GM19395 (cell line): ENCODE measurements around the gene HOMER1.

Source experiments
- ATAC-seq: cut with Tn5 transposase; IDR thresholded peaks from one replicate; pipeline ENCODE4 v1.9.1; 2021; ENCODE audit warnings: mild to moderate bottlenecking, moderate library complexity; ENCODE audit not compliant: unreplicated experiment

The HOMER1 gene

GRCh38 chr5:79490323-79490936 lies 23.5 kb downstream of the HOMER1 start:
- ATAC-seq = no peak

- ATAC-seq = no peak
Measured at GRCh38 chr5:79489773-79490172, 24.2 kb downstream of the HOMER1 start.

DNA sequence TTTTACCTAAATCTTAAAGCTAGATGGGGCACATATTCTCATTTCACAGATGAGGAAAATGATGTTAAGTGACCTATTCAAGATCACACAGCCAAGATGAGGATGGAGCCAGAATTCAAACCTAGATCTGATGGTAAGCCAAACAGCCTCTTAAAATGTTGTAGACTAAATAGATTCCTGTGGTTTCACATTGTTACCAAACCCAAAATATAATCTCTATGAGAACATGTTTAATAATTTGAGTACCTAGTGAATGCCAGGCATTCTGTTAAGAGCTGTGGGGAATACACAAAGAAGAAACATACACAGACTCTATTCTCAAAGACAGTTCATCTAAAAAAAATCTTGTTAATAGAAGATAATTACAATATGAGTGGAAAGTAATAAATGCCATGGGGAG lies 25.2 kb downstream of the HOMER1 start:
- no peak for ATAC-seq

- ATAC-seq = no peak
Measured at GRCh38 chr5:79488058-79488457, 25.9 kb downstream of the HOMER1 start.

DNA sequence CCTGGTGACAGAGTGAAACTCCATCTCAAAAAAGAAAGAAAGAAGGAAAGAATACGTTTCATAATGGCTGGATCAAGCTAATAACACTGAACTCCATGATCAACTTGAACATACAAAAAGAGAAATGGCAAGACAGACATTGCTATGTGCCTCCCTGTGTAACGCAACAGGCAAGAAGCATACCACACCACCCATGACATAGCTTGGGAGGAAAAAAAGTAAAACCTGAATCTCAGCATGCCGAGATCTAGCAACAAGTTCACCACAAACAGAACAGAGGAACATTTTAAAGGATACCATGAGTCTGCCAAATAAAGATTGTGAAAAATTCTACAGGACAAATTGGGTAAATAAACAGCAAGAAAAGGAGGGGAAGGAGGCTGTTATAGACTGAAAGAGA lies 26.7 kb downstream of the HOMER1 start:
- no peak for ATAC-seq

- ATAC-seq = no peak
Measured at GRCh38 chr5:79486116-79486515, 27.8 kb downstream of the HOMER1 start.

DNA sequence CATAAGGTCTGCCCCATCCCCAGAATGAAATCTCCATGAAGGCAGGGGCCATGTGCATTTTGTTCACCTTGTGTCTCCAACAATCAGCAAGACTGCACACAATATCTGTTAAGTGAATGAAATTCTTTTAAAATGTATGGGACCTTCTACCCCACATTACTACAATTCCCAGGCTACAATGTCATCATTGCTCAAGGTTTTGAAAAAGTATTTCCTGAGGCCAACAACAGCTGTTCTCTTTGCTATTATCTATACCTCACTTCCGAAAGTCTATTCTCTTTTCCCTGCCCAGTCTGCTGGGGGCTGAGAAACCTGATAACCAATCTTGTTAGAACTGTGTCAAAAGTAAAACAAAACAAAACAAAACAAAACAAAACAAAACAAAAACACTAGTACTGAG lies 29.2 kb downstream of the HOMER1 start:
- ATAC-seq = no peak

GRCh38 chr5:79481574-79481973 lies 32.4 kb downstream of the HOMER1 start:
- no peak for ATAC-seq

GRCh38 chr5:79480991-79481390 lies 32.9 kb downstream of the HOMER1 start:
- ATAC-seq = no peak

DNA sequence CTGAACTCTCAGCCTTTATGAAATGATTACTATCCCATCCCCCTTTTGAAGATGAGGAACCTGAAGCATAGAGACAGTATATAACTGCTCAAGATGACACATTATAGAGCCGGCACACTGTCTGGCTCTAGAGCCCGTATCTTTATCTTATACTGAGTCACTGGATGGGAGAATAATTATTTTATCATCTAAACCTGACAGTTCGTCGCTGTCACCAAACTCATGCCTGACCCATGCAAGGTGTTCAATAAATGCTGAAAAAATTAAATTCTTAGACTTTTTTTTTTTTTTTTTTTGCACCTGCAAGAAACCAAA lies 38.8 kb downstream of the HOMER1 start:
- ATAC-seq = no peak

DNA sequence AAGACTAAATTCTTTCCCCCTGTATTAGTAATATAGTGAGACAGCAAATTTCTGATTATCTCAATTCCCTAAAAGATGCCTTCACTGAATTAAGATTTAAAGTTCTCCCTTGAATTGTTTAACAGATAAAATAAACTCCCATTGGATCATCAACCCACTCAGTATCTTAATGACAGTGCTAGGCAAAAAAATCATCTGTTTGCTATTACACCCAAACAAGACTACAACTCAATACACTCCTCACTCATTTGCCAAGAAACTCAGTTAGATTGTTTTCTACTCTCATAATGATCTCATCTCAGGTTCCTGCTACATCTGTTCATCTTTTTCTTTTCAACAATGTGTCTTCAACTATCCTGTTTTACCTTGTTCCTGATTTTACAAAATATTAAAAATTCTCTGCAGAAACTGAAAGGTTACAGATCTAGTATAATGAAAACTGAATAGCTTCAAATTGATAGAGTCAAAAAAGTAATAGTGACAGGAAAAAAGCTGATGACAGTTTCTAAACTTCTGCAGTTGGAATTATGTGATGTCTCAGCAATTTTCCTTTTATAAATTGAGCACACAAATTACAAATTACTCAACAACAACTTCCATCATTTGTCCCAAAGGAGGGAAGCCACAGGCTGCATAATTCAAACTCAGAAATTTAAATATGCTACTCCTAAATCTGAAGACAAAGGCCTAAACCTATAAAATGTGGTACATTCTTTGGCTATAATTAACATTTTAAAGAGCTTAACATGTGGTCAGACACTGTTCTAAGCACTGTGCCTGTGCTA lies 39.4 kb downstream of the HOMER1 start:
- no peak for ATAC-seq

- ATAC-seq = no peak
Measured at GRCh38 chr5:79471556-79471955, 42.4 kb downstream of the HOMER1 start.

- ATAC-seq = no peak
Measured at GRCh38 chr5:79464695-79465332, 49.1 kb downstream of the HOMER1 start.

GRCh38 chr5:79464278-79464677 lies 49.7 kb downstream of the HOMER1 start:
- no peak for ATAC-seq

DNA sequence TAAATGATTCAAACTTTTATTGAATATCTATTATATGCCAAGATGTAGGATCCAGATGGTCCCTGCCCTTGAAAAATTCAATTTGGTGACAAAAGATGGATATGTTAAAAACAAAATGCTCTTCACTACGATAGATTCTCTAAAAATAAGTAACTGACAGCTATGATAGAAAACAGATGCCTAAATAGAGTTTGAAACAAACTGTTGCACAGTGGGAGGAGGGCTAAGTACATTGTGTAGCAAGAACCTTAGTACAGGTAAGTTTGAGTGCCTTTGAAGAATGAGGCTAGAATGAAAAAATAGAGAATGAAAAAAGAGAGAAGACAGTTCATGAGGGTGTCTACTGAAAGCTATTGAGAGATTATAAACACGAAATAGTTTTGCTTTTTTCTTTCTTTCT lies 54.3 kb downstream of the HOMER1 start:
- ATAC-seq = no peak

- peak; percentile 82 for ATAC-seq
Measured at GRCh38 chr5:79456890-79457583, 56.9 kb downstream of the HOMER1 start.

DNA sequence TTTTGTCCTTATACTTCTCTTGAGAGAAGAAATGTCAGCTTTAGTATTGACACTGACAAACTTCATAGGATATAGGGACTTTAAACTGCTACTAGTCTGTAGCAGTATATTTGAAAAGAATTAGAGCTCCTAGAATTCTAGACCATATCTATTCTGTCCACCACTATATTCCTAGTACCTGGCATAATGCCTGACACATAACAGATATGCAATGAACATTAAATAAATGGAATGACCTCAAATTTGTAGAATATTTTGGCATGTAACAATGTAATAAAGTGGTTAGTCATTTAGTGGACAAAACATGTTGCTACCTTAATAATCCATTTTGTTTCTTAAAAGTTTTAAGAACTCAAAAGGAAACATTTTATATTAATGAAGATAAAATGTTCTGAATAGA lies 57.5 kb downstream of the HOMER1 start:
- no peak for ATAC-seq

DNA sequence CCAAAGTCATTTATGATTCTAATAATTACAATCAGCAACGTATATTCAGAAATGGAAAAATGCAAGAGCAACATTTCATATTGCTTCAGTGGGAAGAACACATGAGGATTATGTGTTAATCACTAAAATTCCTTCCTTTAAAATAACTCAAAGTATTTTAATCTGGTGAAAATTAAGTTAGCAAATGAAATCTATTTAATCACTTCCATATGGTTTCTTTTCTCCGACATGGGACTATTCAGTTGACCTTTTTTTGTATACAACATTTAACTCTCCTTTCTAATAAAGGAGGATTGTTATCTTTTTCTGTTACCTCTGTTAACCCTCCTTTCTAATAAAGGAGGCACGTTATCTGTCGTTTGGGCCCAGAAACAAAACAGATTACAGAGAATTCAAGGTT lies 59.9 kb downstream of the HOMER1 start:
- ATAC-seq = no peak

GRCh38 chr5:79448336-79448735 lies 65.6 kb downstream of the HOMER1 start:
- no peak for ATAC-seq

DNA sequence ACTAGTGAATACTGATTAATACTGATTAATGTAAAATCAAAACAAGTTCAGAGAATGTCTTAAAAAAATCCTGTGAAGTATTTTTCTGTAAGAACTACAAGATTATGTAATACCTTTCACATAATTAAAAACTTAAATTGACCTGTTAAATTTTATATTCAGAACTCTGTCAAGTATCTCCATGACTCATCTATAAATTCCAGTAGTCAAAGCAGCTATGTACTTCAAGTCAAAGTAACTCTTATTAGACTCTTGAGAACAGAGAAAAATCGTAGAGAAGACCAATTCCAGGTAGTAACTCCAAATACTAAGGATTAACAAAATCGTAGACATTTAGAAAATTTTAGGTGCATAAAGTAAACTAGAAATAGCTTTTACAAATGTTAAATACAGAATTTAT lies 77.1 kb downstream of the HOMER1 start:
- no peak for ATAC-seq

DNA sequence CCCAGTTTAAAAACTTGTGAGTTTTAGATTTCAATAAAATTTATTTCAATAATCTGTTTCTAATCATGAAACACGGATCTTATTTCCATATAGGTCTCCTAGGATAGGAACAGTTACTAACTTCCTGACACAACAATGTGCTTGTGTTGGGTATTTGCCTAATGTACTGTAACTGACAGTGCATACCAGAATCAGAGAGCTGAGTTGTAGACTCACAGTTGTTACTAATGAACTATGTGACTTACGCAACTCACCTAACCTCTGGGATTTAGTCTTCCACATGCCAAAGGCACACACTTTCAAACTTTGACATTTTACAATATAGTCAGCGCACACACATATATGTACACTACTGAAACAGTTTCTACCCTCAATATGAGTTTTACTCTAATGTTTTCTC lies 77.7 kb downstream of the HOMER1 start:
- ATAC-seq = no peak

- no peak for ATAC-seq
Measured at GRCh38 chr5:79430196-79430595, 83.7 kb downstream of the HOMER1 start.
